A673 (cell line): Measurements from ENCODE around the gene RAVER2. TPM values are rescaled to one million over a fixed set of nuclear protein-coding genes. Genes with fewer than 3 reads are reported as not detected.

Experiments used
- BruUV-seq: library from RNA; stranded (reverse); fragments of 400-500 nt; replicated peaks from 2 replicates; lab custom pipeline; 2021; lab: Mats Ljungman, UMichigan
- CTCF ChIA-PET: fragments of 300-600 bp; sonication (Branson Sonifier 250); formaldehyde crosslinking; loops from one replicate; lab custom pipeline; 2022; ENCODE audit warnings: antibody characterized with exemption; lab: Charles Lee
- POLR2A ChIA-PET: fragments of 300-600 bp; sonication (Branson Sonifier 250); formaldehyde crosslinking; loops from one replicate; lab custom pipeline; 2022; ENCODE audit warnings: antibody characterized with exemption; ENCODE audit not compliant: low non-redundant PET; lab: Charles Lee
- DNase-seq: peaks from one replicate; pipeline ENCODE4 v3.0.0-alpha.2; 2015; ENCODE audit warnings: low spot score
- H3K27ac ChIP-seq: fragments of 200-600 bp; sonication (generic); 2 replicates; pipeline ENCODE4 v1.5.1; 2016; ENCODE audit warnings: mixed run types, low read depth, mild to moderate bottlenecking, mixed read lengths, antibody characterized with exemption, low read length; ENCODE audit not compliant: poor library complexity, severe bottlenecking
- H3K27me3 ChIP-seq: fragments of 200-600 bp; sonication (generic); replicated peaks from 2 replicates; pipeline ENCODE4 v1.6.1; 2017; ENCODE audit warnings: mixed run types, low read depth, mild to moderate bottlenecking, mixed read lengths, antibody characterized with exemption, low read length; ENCODE audit not compliant: insufficient read depth, poor library complexity
- H3K36me3 ChIP-seq: fragments of 200-600 bp; sonication (generic); 2 replicates; pipeline ENCODE4 v1.6.1; 2016; ENCODE audit warnings: mixed run types, mild to moderate bottlenecking, mixed read lengths, antibody characterized with exemption, low read length; ENCODE audit not compliant: insufficient read depth, poor library complexity, severe bottlenecking
- H3K4me1 ChIP-seq: fragments of 200-600 bp; sonication (generic); 2 replicates; pipeline ENCODE4 v1.6.1; 2017; ENCODE audit warnings: mixed run types, mild to moderate bottlenecking, mixed read lengths, antibody characterized with exemption, low read length; ENCODE audit not compliant: insufficient read depth, poor library complexity, severe bottlenecking
- H3K4me3 ChIP-seq: fragments of 200-600 bp; sonication (generic); 2 replicates; pipeline ENCODE4 v1.5.1; 2016; ENCODE audit warnings: low read depth, mixed run types, mild to moderate bottlenecking, mixed read lengths, low read length; ENCODE audit not compliant: poor library complexity, severe bottlenecking
- H3K9me3 ChIP-seq: fragments of 200-600 bp; sonication (generic); 2 replicates; pipeline ENCODE4 v1.6.1; 2016; ENCODE audit warnings: mixed run types, low read depth, mild to moderate bottlenecking, mixed read lengths, antibody characterized with exemption, low read length; ENCODE audit not compliant: poor library complexity, severe bottlenecking
- CTCF ChIP-seq: fragments of 300-800, 200-600 bp; sonication (generic); conservative IDR thresholded peaks from 2 replicates; pipeline ENCODE4 v1.5.1; 2017; ENCODE audit warnings: low read depth, mild to moderate bottlenecking, antibody characterized with exemption, low read length, moderate library complexity, mixed read lengths
- EZH2 ChIP-seq: fragments of 200-600 bp; sonication (generic); IDR thresholded peaks from 2 replicates; pipeline ENCODE4 v1.6.1; 2017; ENCODE audit warnings: borderline replicate concordance, low read depth, mild to moderate bottlenecking, mixed read lengths, antibody characterized with exemption, low read length; ENCODE audit not compliant: poor library complexity, severe bottlenecking
- intact Hi-C: fragments of 100-400 bp; cut with micrococcal nuclease; formaldehyde crosslinking; loops from one replicate; pipeline ENCODE4 v1.10.0; 2022; ENCODE audit not compliant: unreplicated experiment
- total RNA-seq: library from RNA; stranded (reverse); gene quantifications from 2 replicates; pipeline ENCODE4 v1.2.3, GENCODE V29; 2021

RAVER2 gene
- total RNA-seq, 1 experiment from 2014 or later, result 34.1 TPM

- intact Hi-C loops, result no loop called here
- Histone ChIP-seq H3K4me3 (no peak overlapping the region), H3K9me3 (peaks cover 2% of the 10 kb centered on the region), H3K4me1 (no peaks in the 10 kb centered on the region), H3K27me3 (no peaks in the 10 kb centered on the region), H3K27ac (no peak overlapping the region), H3K36me3 (no peaks in the 10 kb centered on the region)
- TF ChIP-seq CTCF (no peak), EZH2 (no peak)
- no TSS peak for BruUV-seq
- CTCF ChIA-PET, result no interaction called here
- DNase-seq, result no peak
- POLR2A ChIA-PET, result no interaction called here
Measured at GRCh38 chr1:64715186-64715585, 29.7 kb upstream of the RAVER2 start.

GRCh38 chr1:64721135-64721534 lies 23.7 kb upstream of the RAVER2 start:
- H3K27me3 ChIP-seq, result no peaks in the 10 kb centered on the region
- no peak for DNase-seq
- no peak overlapping the region for H3K27ac ChIP-seq
- no peak overlapping the region for H3K4me3 ChIP-seq
- H3K9me3 ChIP-seq, result peaks cover 2% of the 10 kb centered on the region
- BruUV-seq, result no TSS peak
- ChIA-PET CTCF (interaction anchor here (0.6 kb wide), 1 partner anchor 475 kb away, joined by 4 read pairs; no protein-coding TSS in a partner anchor), POLR2A (no interaction called here)
- intact Hi-C loops, result no loop called here
- no peaks in the 10 kb centered on the region for H3K4me1 ChIP-seq
- TF ChIP-seq CTCF (no peak), EZH2 (no peak)
- no peaks in the 10 kb centered on the region for H3K36me3 ChIP-seq

GRCh38 chr1:64721576-64722145 lies 23.2 kb upstream of the RAVER2 start:
- POLR2A ChIA-PET, result no interaction called here
- Histone ChIP-seq H3K36me3 (no peaks in the 10 kb centered on the region), H3K4me3 (no peak overlapping the region), H3K27me3 (no peaks in the 10 kb centered on the region), H3K27ac (no peak overlapping the region), H3K9me3 (peaks cover 2% of the 10 kb centered on the region), H3K4me1 (no peaks in the 10 kb centered on the region)
- no TSS peak for BruUV-seq
- intact Hi-C loops, result no loop called here
- DNase-seq, result no peak
- CTCF ChIA-PET, result interaction anchor here (0.6 kb wide), 1 partner anchor 476 kb away, joined by 4 read pairs; no protein-coding TSS in a partner anchor
- TF ChIP-seq CTCF (no peak), EZH2 (no peak)
